Stomach (tissue), 4 donors: ENCODE data around the gene DNAH17.

Experiments
- POLR2A ChIP-seq, 4 donors: fragments of 450-650 bp; IDR thresholded peaks; one replicate each; pipeline ENCODE4 v1.6.1; 2016; ENCODE audit warnings: antibody characterized with exemption in 4 of 4, control low read depth in 2 of 4, mild to moderate bottlenecking in 1 of 4, moderate library complexity in 1 of 4
- POLR2AphosphoS5 ChIP-seq, 3 donors: sonication (generic); formaldehyde crosslinking; IDR thresholded peaks; one replicate each; pipeline ENCODE4 v1.6.1; 2016; ENCODE audit warnings: antibody characterized with exemption in 3 of 3
- TF ChIP-seq, protein P1 (sequence below), 7 experiments: fragments of 450-650 bp in 4 of 7; fragments of 200-600 bp in 3 of 7; sonication (generic) in 3 of 7; IDR thresholded peaks; one replicate each; pipeline ENCODE4 v1.5.1; 2016 to 2019; ENCODE audit warnings: antibody characterized with exemption in 7 of 7, control low read depth in 2 of 7, mild to moderate bottlenecking in 1 of 7

DNA sequence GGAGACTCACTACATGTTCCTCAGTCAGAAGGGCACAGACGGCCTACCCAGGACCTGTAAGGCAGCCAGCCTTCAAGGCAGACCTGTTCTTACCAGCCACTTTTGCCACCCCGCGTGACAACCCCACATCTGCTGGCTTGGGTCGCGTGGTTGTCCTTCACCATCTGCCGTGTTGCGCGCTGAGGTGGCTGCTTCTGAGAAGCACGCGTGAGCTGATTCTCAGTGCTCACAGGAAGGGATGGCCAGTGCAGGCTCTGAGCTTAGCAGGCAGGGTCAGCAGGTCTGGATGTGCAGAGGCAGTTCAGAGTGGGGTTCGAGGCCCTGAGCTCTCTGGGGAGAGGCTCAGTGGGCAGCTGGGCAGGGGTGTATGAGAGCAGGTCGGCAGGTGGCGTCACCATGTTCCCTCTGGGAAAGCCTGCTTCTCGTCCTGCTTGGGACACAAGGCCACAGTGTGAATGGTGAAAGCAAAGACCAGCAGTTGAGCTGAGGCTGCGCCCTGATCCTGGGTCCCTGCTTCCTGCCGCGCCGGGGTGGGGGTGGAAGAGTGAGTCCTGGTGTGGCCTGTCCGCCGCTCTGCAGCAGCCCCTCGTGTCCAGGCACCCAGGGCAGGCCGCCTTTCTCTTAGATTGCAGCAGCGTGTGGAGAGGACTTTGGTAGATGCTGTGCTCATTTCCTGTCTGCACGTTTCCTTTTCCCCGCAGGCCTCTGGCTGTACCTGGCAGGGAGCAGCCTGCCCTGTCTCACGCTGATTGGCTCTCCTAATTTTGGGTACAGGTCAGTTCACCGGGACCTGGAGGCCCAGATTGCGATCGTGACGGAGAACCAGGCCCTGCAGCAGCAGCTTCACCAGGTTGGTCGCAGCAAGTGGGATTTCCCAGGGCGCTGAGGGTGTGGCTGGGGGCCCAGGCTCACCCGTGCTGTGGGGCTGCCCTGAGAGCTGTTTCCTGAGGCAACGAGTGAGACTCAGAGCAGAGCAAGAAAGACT is 162.7 kb downstream of the DNAH17 start:
- TF ChIP-seq, protein P1, sequence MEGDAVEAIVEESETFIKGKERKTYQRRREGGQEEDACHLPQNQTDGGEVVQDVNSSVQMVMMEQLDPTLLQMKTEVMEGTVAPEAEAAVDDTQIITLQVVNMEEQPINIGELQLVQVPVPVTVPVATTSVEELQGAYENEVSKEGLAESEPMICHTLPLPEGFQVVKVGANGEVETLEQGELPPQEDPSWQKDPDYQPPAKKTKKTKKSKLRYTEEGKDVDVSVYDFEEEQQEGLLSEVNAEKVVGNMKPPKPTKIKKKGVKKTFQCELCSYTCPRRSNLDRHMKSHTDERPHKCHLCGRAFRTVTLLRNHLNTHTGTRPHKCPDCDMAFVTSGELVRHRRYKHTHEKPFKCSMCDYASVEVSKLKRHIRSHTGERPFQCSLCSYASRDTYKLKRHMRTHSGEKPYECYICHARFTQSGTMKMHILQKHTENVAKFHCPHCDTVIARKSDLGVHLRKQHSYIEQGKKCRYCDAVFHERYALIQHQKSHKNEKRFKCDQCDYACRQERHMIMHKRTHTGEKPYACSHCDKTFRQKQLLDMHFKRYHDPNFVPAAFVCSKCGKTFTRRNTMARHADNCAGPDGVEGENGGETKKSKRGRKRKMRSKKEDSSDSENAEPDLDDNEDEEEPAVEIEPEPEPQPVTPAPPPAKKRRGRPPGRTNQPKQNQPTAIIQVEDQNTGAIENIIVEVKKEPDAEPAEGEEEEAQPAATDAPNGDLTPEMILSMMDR (IDR thresholded peaks at IDR 0.05), result no peak
- TF ChIP-seq POLR2A (IDR thresholded peaks at IDR 0.05) (no peak), POLR2AphosphoS5 (IDR thresholded peaks at IDR 0.05) (no peak)
